ENCODE data around the gene FERD3L.

Gene FERD3L

GRCh38 chr7:19097165-19098055, 47.8 kb downstream of the FERD3L start:
- DNase-seq = no peak

GRCh38 chr7:19095353-19095860, 49.8 kb downstream of the FERD3L start:
- no peak for DNase-seq

Data from NCI-H526 (cell line).